ENCODE results near the gene MAPKAP1.

Gene MAPKAP1

DNA sequence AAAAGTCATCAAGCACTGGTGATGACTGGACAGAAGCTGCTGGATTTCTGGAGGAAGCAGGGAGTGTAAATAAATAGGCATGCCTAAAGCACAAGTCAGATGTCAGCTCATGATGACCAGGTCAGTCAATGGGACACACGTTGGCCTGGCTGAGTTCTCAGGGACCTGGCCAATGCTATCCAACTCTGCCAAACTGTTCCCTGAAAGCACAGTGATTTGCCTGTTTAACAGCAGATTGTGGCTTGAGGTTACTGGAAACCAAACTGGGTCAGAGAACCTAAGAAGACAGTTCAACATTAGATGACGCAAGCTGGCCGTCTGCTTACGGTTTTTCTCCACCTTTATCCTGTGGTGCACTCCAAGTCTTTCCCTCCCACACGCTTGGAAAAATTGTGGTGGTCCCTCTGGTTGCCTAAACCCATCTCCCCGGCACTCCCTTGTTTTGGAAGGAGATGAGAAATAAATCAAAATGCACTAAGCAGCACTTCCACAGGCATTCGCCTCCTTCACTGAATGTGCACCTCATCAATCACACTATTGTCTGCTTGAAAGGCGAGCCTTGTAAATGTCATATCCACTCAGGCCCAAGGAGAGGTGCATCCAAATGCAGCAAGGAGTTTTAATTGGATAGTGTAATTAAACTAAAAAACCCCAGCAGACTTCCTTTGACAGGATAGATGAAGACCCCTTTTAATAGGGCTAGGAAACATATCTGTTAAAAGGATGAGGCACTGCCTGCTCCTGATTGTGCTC, 245.9 kb downstream of the MAPKAP1 start:
- no peak for TF ChIP-seq CTCF (IDR thresholded peaks at IDR 0.05; ENCODE audit: poor library complexity, severe bottlenecking)
- Histone ChIP-seq H3K4me1 (ENCODE audit: insufficient read depth, poor library complexity, severe bottlenecking) (no peaks in the 10 kb centered on the region), H3K9me3 (ENCODE audit: severe bottlenecking) (peaks cover 2% of the 10 kb centered on the region), H3K27me3 (ENCODE audit: insufficient read depth, poor library complexity, severe bottlenecking) (no peaks in the 10 kb centered on the region), H3K4me3 (ENCODE audit: severe bottlenecking) (no peak overlapping the region), H3K27ac (ENCODE audit: poor library complexity, severe bottlenecking) (no peak overlapping the region), H3K36me3 (ENCODE audit: low read depth) (no peaks in the 10 kb centered on the region; the same call in 1 of the 2 replicates)
- ATAC-seq (ENCODE audit: low read depth) (no peak), DNase-seq (ENCODE audit: low spot score) (no peak)

DNA sequence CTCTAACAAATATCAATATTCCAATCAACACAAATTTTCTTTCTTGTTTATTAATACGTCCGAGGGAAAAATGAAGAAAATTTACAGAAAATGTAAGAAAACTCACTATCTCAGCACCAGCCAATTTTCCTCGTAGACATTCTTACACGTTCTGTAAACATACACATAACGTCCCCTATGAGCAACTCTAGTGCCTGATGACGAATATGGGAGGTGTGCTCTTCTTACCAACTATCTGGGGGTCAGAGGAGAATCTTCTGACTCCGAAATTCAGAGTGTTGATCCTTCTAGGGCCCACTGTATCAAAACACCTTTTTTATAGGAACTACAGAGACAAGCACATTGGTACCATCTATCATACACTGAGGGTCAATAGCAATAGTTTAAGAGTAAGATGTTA, 246.7 kb downstream of the MAPKAP1 start:
- TF ChIP-seq CTCF (IDR thresholded peaks at IDR 0.05; ENCODE audit: poor library complexity, severe bottlenecking): no peak
- Histone ChIP-seq H3K9me3 (ENCODE audit: severe bottlenecking) (peaks cover 3% of the 10 kb centered on the region), H3K4me3 (ENCODE audit: severe bottlenecking) (no peak overlapping the region), H3K36me3 (ENCODE audit: low read depth) (no peaks in the 10 kb centered on the region; the same call in 1 of the 2 replicates), H3K27ac (ENCODE audit: poor library complexity, severe bottlenecking) (no peak overlapping the region), H3K4me1 (ENCODE audit: insufficient read depth, poor library complexity, severe bottlenecking) (no peaks in the 10 kb centered on the region), H3K27me3 (ENCODE audit: insufficient read depth, poor library complexity, severe bottlenecking) (no peaks in the 10 kb centered on the region)
- ATAC-seq (ENCODE audit: low read depth) (no peak), DNase-seq (ENCODE audit: low spot score) (no peak)

DNA sequence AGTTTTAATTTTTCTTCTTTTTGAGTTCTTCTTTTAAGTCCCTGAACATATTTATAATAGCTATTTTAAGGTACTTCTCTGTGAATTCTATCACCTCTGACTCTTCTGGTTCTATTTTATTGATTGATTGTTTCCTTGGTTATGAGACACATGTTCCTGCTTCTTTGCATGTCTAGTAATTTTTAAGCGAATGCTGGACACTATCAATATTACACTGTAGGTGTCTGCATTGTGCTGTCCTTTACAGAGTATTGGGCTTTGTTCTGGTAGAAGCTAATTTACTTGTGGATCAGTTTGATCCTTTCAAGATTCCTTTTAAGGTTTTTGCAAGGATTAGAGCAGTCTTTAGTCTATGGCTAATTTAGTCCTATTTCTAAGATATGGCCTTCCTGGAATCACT, 249.7 kb downstream of the MAPKAP1 start:
- DNase-seq (ENCODE audit: low spot score) (no peak), ATAC-seq (ENCODE audit: low read depth) (no peak)
- Histone ChIP-seq H3K27ac (ENCODE audit: poor library complexity, severe bottlenecking) (no peak overlapping the region), H3K4me1 (ENCODE audit: insufficient read depth, poor library complexity, severe bottlenecking) (no peaks in the 10 kb centered on the region), H3K27me3 (ENCODE audit: insufficient read depth, poor library complexity, severe bottlenecking) (no peaks in the 10 kb centered on the region), H3K4me3 (ENCODE audit: severe bottlenecking) (no peak overlapping the region), H3K36me3 (ENCODE audit: low read depth) (peaks cover 3% of the 10 kb centered on the region; the same call in 1 of the 2 replicates), H3K9me3 (ENCODE audit: severe bottlenecking) (peaks cover 3% of the 10 kb centered on the region)
- TF ChIP-seq CTCF (IDR thresholded peaks at IDR 0.05; ENCODE audit: poor library complexity, severe bottlenecking): no peak

- H3K9me3 ChIP-seq (ENCODE audit: severe bottlenecking): peaks cover 3% of the 10 kb centered on the region
- no peak overlapping the region for H3K4me3 ChIP-seq (ENCODE audit: severe bottlenecking)
- H3K36me3 ChIP-seq (ENCODE audit: low read depth): peaks cover 6% of the 10 kb centered on the region; the same call in 1 of the 2 replicates
- H3K27me3 ChIP-seq (ENCODE audit: insufficient read depth, poor library complexity, severe bottlenecking): no peaks in the 10 kb centered on the region
- ATAC-seq (ENCODE audit: low read depth) (no peak), DNase-seq (ENCODE audit: low spot score) (no peak)
- TF ChIP-seq CTCF (IDR thresholded peaks at IDR 0.05; ENCODE audit: poor library complexity, severe bottlenecking): no peak
- no peak overlapping the region for H3K27ac ChIP-seq (ENCODE audit: poor library complexity, severe bottlenecking)
- H3K4me1 ChIP-seq (ENCODE audit: insufficient read depth, poor library complexity, severe bottlenecking): no peaks in the 10 kb centered on the region
Measured at GRCh38 chr9:125455876-125456275, 251.1 kb downstream of the MAPKAP1 start.

GRCh38 chr9:125455132-125455531, 251.9 kb downstream of the MAPKAP1 start:
- Histone ChIP-seq H3K4me3 (ENCODE audit: severe bottlenecking) (no peak overlapping the region), H3K9me3 (ENCODE audit: severe bottlenecking) (peaks cover 3% of the 10 kb centered on the region), H3K4me1 (ENCODE audit: insufficient read depth, poor library complexity, severe bottlenecking) (no peaks in the 10 kb centered on the region), H3K36me3 (ENCODE audit: low read depth) (peaks cover 6% of the 10 kb centered on the region; the same call in 1 of the 2 replicates), H3K27me3 (ENCODE audit: insufficient read depth, poor library complexity, severe bottlenecking) (no peaks in the 10 kb centered on the region), H3K27ac (ENCODE audit: poor library complexity, severe bottlenecking) (no peak overlapping the region)
- no peak for ATAC-seq (ENCODE audit: low read depth)
- DNase-seq (ENCODE audit: low spot score): no peak
- TF ChIP-seq CTCF (IDR thresholded peaks at IDR 0.05; ENCODE audit: poor library complexity, severe bottlenecking): no peak
